ENCODE results near the gene RPS15. TPM values are rescaled to one million over a fixed set of nuclear protein-coding genes. Genes with fewer than 3 reads are reported as not detected.

Gene RPS15
- 72.0 and 238 TPM in 2 replicates for total RNA-seq (2011; cell fraction: chromatin; rRNA removed; ENCODE audit: low replicate concordance)
- total RNA-seq (2011; cell fraction: nucleolus; rRNA removed): 545 and 547 TPM in 2 replicates
- total RNA-seq (2011; cell fraction: nucleoplasm; rRNA removed): 383 and 585 TPM in 2 replicates
- total RNA-seq (2014; rRNA removed) (2,649 and 2,867 TPM in 2 replicates), total RNA-seq (2014; rRNA removed; fragmentation: Illumina TruSeq; extraction: Trizol) (407 and 630 TPM in 2 replicates), total RNA-seq (2015; rRNA removed; fragmentation: Illumina TruSeq; extraction: Trizol) (1,267 and 1,272 TPM in 2 replicates), total RNA-seq (2021) (2,126 and 2,254 TPM in 2 replicates), polyA plus RNA-seq (2011; rRNA removed) (957 and 1,566 TPM in 2 replicates), polyA plus RNA-seq (2014; fragmentation: Illumina TruSeq; extraction: Trizol) (912 and 1,907 TPM in 2 replicates), polyA plus RNA-seq (2014; fragmentation: Nextera tagmentation; extraction: Ambion mirVana) (100 to 1,000 TPM; 605 to 818 TPM), polyA plus RNA-seq (2014; rRNA removed) (2,791 and 3,285 TPM in 2 replicates), polyA minus RNA-seq (2011; rRNA and poly(A)+ RNA removed) (202 and 239 TPM in 2 replicates), Bru-seq, nascent RNA (percentile 100 among the genes with signal in this experiment), BruChase-seq, experiment 1, labeled RNA remaining after a 2-hour chase (percentile 100 among the genes with signal in this experiment), BruChase-seq, experiment 2, labeled RNA remaining after a 6-hour chase (percentile 100 among the genes with signal in this experiment)
- 3,186 and 4,296 TPM in 2 replicates for polyA plus RNA-seq (2011; cell fraction: cytosol; rRNA removed)
- polyA plus RNA-seq (2011; cell fraction: nucleus; rRNA removed): 907 and 973 TPM in 2 replicates
- polyA plus RNA-seq (2012): 2,701 and 2,899 TPM in 2 replicates
- polyA minus RNA-seq (2011; cell fraction: cytosol; rRNA and poly(A)+ RNA removed): 1,242 and 1,610 TPM in 2 replicates
- 152 and 304 TPM in 2 replicates for polyA minus RNA-seq (2011; cell fraction: nucleus; rRNA and poly(A)+ RNA removed)
- long read RNA-seq, experiment 1, transcript RPS15-210 (3 exons, 873 nt): minor isoform, 162 of 2,308 reads
- long read RNA-seq, experiment 1, transcript RPS15-209 (4 exons, 510 nt): major isoform, 1,776 of 2,308 reads
- long read RNA-seq, experiment 1, transcript RPS15-201 (4 exons, 534 nt): minor isoform, 30 of 2,308 reads
- long read RNA-seq, experiment 1, transcript RPS15-212 (4 exons, 629 nt): minor isoform, 8 of 2,308 reads
- long read RNA-seq, experiment 1, partial matches to known transcripts: 126 of 2,308 reads
- long read RNA-seq, experiment 1, other reads (novel, unspliced or antisense): 186 of 2,308 reads
- long read RNA-seq, experiment 2, transcript RPS15-201 (4 exons, 534 nt): minor isoform, 30 of 2,150 reads
- long read RNA-seq, experiment 2, transcript RPS15-209 (4 exons, 510 nt): minor isoform, 659 of 2,150 reads
- long read RNA-seq, experiment 2, transcript RPS15-210 (3 exons, 873 nt): major isoform, 1,278 of 2,150 reads
- long read RNA-seq, experiment 2, transcript RPS15-212 (4 exons, 629 nt): minor isoform, 13 of 2,150 reads
- long read RNA-seq, experiment 2, partial matches to known transcripts: 124 of 2,150 reads
- long read RNA-seq, experiment 2, other reads (novel, unspliced or antisense): 42 of 2,150 reads
- long read RNA-seq, experiment 3, transcript RPS15-201 (4 exons, 534 nt): minor isoform, 58 of 4,366 reads
- long read RNA-seq, experiment 3, transcript RPS15-210 (3 exons, 873 nt): minor isoform, 543 of 4,366 reads
- long read RNA-seq, experiment 3, transcript RPS15-206 (4 exons, 473 nt): minor isoform, 12 of 4,366 reads
- long read RNA-seq, experiment 3, transcript RPS15-209 (4 exons, 510 nt): major isoform, 3,651 of 4,366 reads
- long read RNA-seq, experiment 3, partial matches to known transcripts: 18 of 4,366 reads
- long read RNA-seq, experiment 3, other reads (novel, unspliced or antisense): 62 of 4,366 reads

GRCh38 chr19:1438035-1438932 lies at the start of gene RPS15:
RPS15 (plus strand) TSS chr19:1438396; CDS start chr19:1438426, 30 bp downstream.
- Histone ChIP-seq H3K4me2 (ENCODE audit: insufficient read depth, low read length) (peak within 1 kb of the TSS; percentile 97), H3K9ac (ENCODE audit: insufficient read depth in 1 of 2, low read depth in 2 of 2, low read length in 2 of 2) (peak within 1 kb of the TSS; percentile 93 to 100), H3K36me3 (ENCODE audit: control insufficient read depth, insufficient read depth, low read length) (peaks cover 64% of the 10 kb centered on the region), H3K27me3 (ENCODE audit: control insufficient read depth in 2 of 2, insufficient read depth in 2 of 2, low read length in 2 of 2) (no peaks in the 10 kb centered on the region), H3K9me3 (replicated peaks; ENCODE audit: control insufficient read depth, insufficient read depth, low read depth, low read length) (no peaks in the 10 kb centered on the region), H3K4me1 (replicated peaks in 1 of 2; ENCODE audit: control insufficient read depth in 2 of 2, insufficient read depth in 2 of 2, low read length in 2 of 2) (peaks cover 42 to 88% of the 10 kb centered on the region in 2 experiments; a peak in 4 of 5 replicates), H3K79me2 (ENCODE audit: control insufficient read depth, insufficient read depth, low read length) (peaks cover 52% of the 10 kb centered on the region), H3K9me1 (ENCODE audit: control insufficient read depth, insufficient read depth, low read length) (no peaks in the 10 kb centered on the region), H2AFZ (ENCODE audit: low read depth, low read length) (peak within 1 kb of the TSS; percentile 85), H3K27ac (ENCODE audit: extremely low read depth, low read depth, low read length) (peak within 1 kb of the TSS; percentile 90), H3K4me3 (peak within 1 kb of the TSS; percentile 70), H4K20me1 (replicated peaks; ENCODE audit: control insufficient read depth, insufficient read depth, low read length) (peaks cover 37% of the 10 kb centered on the region)
- BruUV-seq (replicated peaks): TSS peak; percentile 81
- FAIRE-seq (peak; percentile 90), DNase-seq (ENCODE audit: extremely low read depth in 1 of 4, low spot score in 3 of 4) (peak; percentile 81 to 97 (median 88)), ATAC-seq (peak; percentile 79)
- intact Hi-C loops (cut with micrococcal nuclease) (no loop called here), in situ Hi-C loops (cut with MboI) (no loop called here)
- ChIA-PET CTCF (ENCODE audit: low intra/inter-chr PET ratio) (interaction anchor here (0.6 kb wide), 1 partner anchor 685 kb away, joined by 4 read pairs; no protein-coding TSS in a partner anchor), POLR2A (interaction anchor here (0.9 to 1.0 kb wide), 2 partner anchors 9 to 25 kb away, joined by 3 to 5 read pairs; no protein-coding TSS in a partner anchor)
- under 1% methylated on average over 83 of the region's 100 CpGs for WGBS (ENCODE audit: insufficient coverage, low coverage, missing lambda C conversion rate)
- TF ChIP-seq RBM15 (IDR thresholded peaks at IDR 0.05; ENCODE audit: insufficient read depth, low read length): peak; percentile 97
- peak; percentile 97 for TF ChIP-seq EP400 (IDR thresholded peaks at IDR 0.05)
- TF ChIP-seq ZNF766 (CRISPR knock-in tag; conservative IDR thresholded peaks at IDR 0.05): peak; percentile 44; the same call in 1 of the 2 replicates
- TF ChIP-seq SNIP1 (IDR thresholded peaks at IDR 0.05; ENCODE audit: low read depth): peak; percentile 72; the same call in 1 of the 2 replicates
- peak; percentile 94 for TF ChIP-seq ZNF316 (IDR thresholded peaks at IDR 0.05)
- TF ChIP-seq ZNF75A (CRISPR knock-in tag; IDR thresholded peaks at IDR 0.05): no peak
- no peak for TF ChIP-seq ZNF280B (CRISPR knock-in tag; IDR thresholded peaks at IDR 0.05)
- peak; percentile 93 for TF ChIP-seq CTBP1 (IDR thresholded peaks at IDR 0.05; ENCODE audit: borderline replicate concordance)
- TF ChIP-seq TCFL5 (CRISPR knock-in tag; conservative IDR thresholded peaks at IDR 0.05): no peak
- TF ChIP-seq NR4A1 (CRISPR knock-in tag; IDR thresholded peaks at IDR 0.05): no peak
- no peak for TF ChIP-seq NR4A1 (tag; IDR thresholded peaks at IDR 0.05)
- no peak for TF ChIP-seq ZNF778 (CRISPR knock-in tag; IDR thresholded peaks at IDR 0.05)
- TF ChIP-seq KAT7 (CRISPR knock-in tag; IDR thresholded peaks at IDR 0.05; ENCODE audit: borderline replicate concordance): peak; percentile 83
- TF ChIP-seq TBP (optimal IDR thresholded peaks at IDR 0.05; ENCODE audit: low read depth, low read length): peak; percentile 98

Measured in K562 (cell line).